ENCODE data around the gene SIGMAR1. TPM values are rescaled to one million over a fixed set of nuclear protein-coding genes. Genes with fewer than 3 reads are reported as not detected.

The SIGMAR1 gene
- total and polyA plus RNA-seq, 2 of the 4 experiments (the other 2 are of a cell fraction), result 44.6 to 88.9 TPM

GRCh38 chr9:34674440-34674839 is 36.9 kb upstream of the SIGMAR1 start:
- POLR2A ChIA-PET (ENCODE audit: unreplicated experiment), result no interaction called here
- Histone ChIP-seq H3K79me1 (ENCODE audit: low read depth in 1 of 2, low read length in 2 of 2) (peaks cover 25 to 27% of the 10 kb centered on the region in 2 experiments), H3K4me2 (ENCODE audit: low read depth, low read length) (no peak overlapping the region), H3K18ac (ENCODE audit: low read depth, low read length) (no peak overlapping the region), H4K91ac (ENCODE audit: insufficient read depth, low read depth, low read length) (no peak overlapping the region), H3K14ac (replicated peaks; ENCODE audit: low read depth, low read length) (no peak overlapping the region), H3K4me1 (ENCODE audit: control insufficient read depth, insufficient read depth, low read length) (no peaks in the 10 kb centered on the region), H3K27me3 (ENCODE audit: control insufficient read depth, insufficient read depth, low read length) (no peaks in the 10 kb centered on the region), H3K9me3 (ENCODE audit: control insufficient read depth, insufficient read depth, low read length) (no peaks in the 10 kb centered on the region), H2BK20ac (ENCODE audit: low read depth, low read length) (no peak overlapping the region), H4K5ac (ENCODE audit: low read depth, low read length) (no peak overlapping the region), H3K9ac (ENCODE audit: low read depth, low read length) (no peak overlapping the region), H2BK5ac (ENCODE audit: low read depth, low read length, poor library complexity, severe bottlenecking) (no peak overlapping the region), H2AK9ac (replicated peaks; ENCODE audit: low read depth, low read length, poor library complexity) (no peak overlapping the region), H3K4ac (ENCODE audit: low read depth, low read length) (no peak overlapping the region), H4K20me1 (ENCODE audit: insufficient read depth, low read length) (no peaks in the 10 kb centered on the region), H3K56ac (ENCODE audit: extremely low read depth, insufficient read depth, low read length) (no peak overlapping the region), H3K36me3 (ENCODE audit: control insufficient read depth, insufficient read depth, low read length) (peaks cover 2% of the 10 kb centered on the region), H2AFZ (replicated peaks; ENCODE audit: low read length, poor library complexity) (no peak overlapping the region), H3K4me3 (ENCODE audit: insufficient read depth, low read depth, low read length) (no peak overlapping the region), H2BK120ac (ENCODE audit: low read depth, low read length) (no peak overlapping the region), H2AK5ac (ENCODE audit: low read depth, low read length) (no peak overlapping the region), H2BK15ac (ENCODE audit: low read depth, low read length) (no peak overlapping the region), H3K27ac (ENCODE audit: insufficient read depth, low read length) (no peak overlapping the region), H3K23ac (ENCODE audit: low read depth, low read length) (no peak overlapping the region), H3K9me1 (ENCODE audit: insufficient read depth, low read length) (no peaks in the 10 kb centered on the region; the same call in 1 of the 2 replicates), H4K8ac (ENCODE audit: low read depth in 2 of 2, low read length in 2 of 2) (no peak overlapping the region)
- no peak for TF ChIP-seq RCOR1 (IDR thresholded peaks at IDR 0.05; ENCODE audit: insufficient replicate concordance, low read length)
- DNase-seq (no peak), ATAC-seq (ENCODE audit: low read depth) (no peak)
- no TSS peak for BruUV-seq (replicated peaks)
- WGBS, 2 experiments (ENCODE audit: extremely low coverage in 2 of 2, insufficient read length in 1 of 2), result 71 to 100% methylated on average over 1 of the region's 3 CpGs
- intact Hi-C loops (cut with micrococcal nuclease), result no loop called here
- CTCF ChIA-PET, result interaction anchor here (1.0 to 3.3 kb wide), 2 partner anchors 27 to 28 kb away, joined by 3 to 16 read pairs; no protein-coding TSS in a partner anchor
- dilution Hi-C loops (cut with HindIII; ENCODE audit: low sequenced_read_pairs, unreplicated experiment), result no loop called here
- in situ Hi-C loops (cut with MboI; ENCODE audit: low sequenced_read_pairs), result no loop called here

Data from IMR-90 (cell line).